Chondrocyte (in vitro differentiated cells): Measurements from ENCODE around the gene CIDEA. TPM values are rescaled to one million over a fixed set of nuclear protein-coding genes. Genes with fewer than 3 reads are reported as not detected.

Source experiments
- DNase-seq: peaks from one replicate; pipeline ENCODE4 v3.0.0; 2021; ENCODE audit warnings: mixed read lengths, low spot score
- H3K27ac Mint-ChIP-seq: one replicate; pipeline ENCODE4 v1.8.0; 2021; ENCODE audit warnings: mild to moderate bottlenecking, moderate library complexity, mixed read lengths; ENCODE audit not compliant: unreplicated experiment
- H3K27me3 Mint-ChIP-seq: 2 replicates; pipeline ENCODE4 v1.8.0; 2021; ENCODE audit warnings: low read depth, mixed read lengths
- H3K36me3 Mint-ChIP-seq: 2 replicates; pipeline ENCODE4 v1.8.0; 2021; ENCODE audit warnings: low read depth, mixed read lengths
- H3K4me1 Mint-ChIP-seq: 2 replicates; pipeline ENCODE4 v1.8.0; 2021; ENCODE audit warnings: low read depth, mild to moderate bottlenecking, mixed read lengths
- H3K4me3 Mint-ChIP-seq: one replicate; pipeline ENCODE4 v1.8.0; 2021; ENCODE audit warnings: mild to moderate bottlenecking, moderate library complexity, mixed read lengths; ENCODE audit not compliant: unreplicated experiment
- H3K9me3 Mint-ChIP-seq: 2 replicates; pipeline ENCODE4 v1.8.0; 2021; ENCODE audit warnings: low read depth, mixed read lengths
- CTCF ChIP-seq: fragments of 200-600 bp; sonication (generic); IDR thresholded peaks from 2 replicates; pipeline ENCODE4 v1.5.0; 2021; ENCODE audit warnings: antibody characterized with exemption, mild to moderate bottlenecking, moderate library complexity
- total RNA-seq: library from RNA; stranded (reverse); gene quantifications from 3 replicates; pipeline ENCODE4 v1.2.1, GENCODE V29; 2021

Gene CIDEA
- total RNA-seq, 1 donor from 2014 or later: not detected

- peak; percentile 59 for DNase-seq
- TF ChIP-seq CTCF: no peak
- H3K36me3 Mint-ChIP-seq: no peaks in the 10 kb centered on the region
- no peak overlapping the region for H3K27ac Mint-ChIP-seq
- no peaks in the 10 kb centered on the region for H3K9me3 Mint-ChIP-seq
- H3K4me1 Mint-ChIP-seq: peaks cover 20% of the 10 kb centered on the region
- no peaks in the 10 kb centered on the region for H3K27me3 Mint-ChIP-seq
- H3K4me3 Mint-ChIP-seq: no peak overlapping the region
Observed at GRCh38 chr18:12291161-12291560, 37.0 kb downstream of the CIDEA start.

- Mint-ChIP-seq H3K9me3 (no peaks in the 10 kb centered on the region), H3K4me1 (peaks cover 25% of the 10 kb centered on the region), H3K36me3 (no peaks in the 10 kb centered on the region), H3K27ac (no peak overlapping the region), H3K4me3 (no peak overlapping the region), H3K27me3 (no peaks in the 10 kb centered on the region)
- TF ChIP-seq CTCF: no peak
- peak; percentile 37 for DNase-seq
Observed at GRCh38 chr18:12291690-12292089, 37.5 kb downstream of the CIDEA start.

GRCh38 chr18:12293831-12294230 lies 39.7 kb downstream of the CIDEA start:
- no peak for TF ChIP-seq CTCF
- Mint-ChIP-seq H3K27me3 (no peaks in the 10 kb centered on the region), H3K27ac (no peak overlapping the region), H3K4me1 (peaks cover 16% of the 10 kb centered on the region), H3K9me3 (no peaks in the 10 kb centered on the region), H3K4me3 (no peak overlapping the region), H3K36me3 (no peaks in the 10 kb centered on the region)
- DNase-seq: peak; percentile 69

GRCh38 chr18:12295389-12296086 lies 41.4 kb downstream of the CIDEA start:
- Mint-ChIP-seq H3K27me3 (no peaks in the 10 kb centered on the region), H3K36me3 (no peaks in the 10 kb centered on the region), H3K4me3 (no peak overlapping the region), H3K4me1 (peaks cover 11% of the 10 kb centered on the region), H3K9me3 (no peaks in the 10 kb centered on the region), H3K27ac (no peak overlapping the region)
- DNase-seq: peak; percentile 62
- no peak for TF ChIP-seq CTCF

- no peak for TF ChIP-seq CTCF
- no peak overlapping the region for H3K4me3 Mint-ChIP-seq
- H3K9me3 Mint-ChIP-seq: no peaks in the 10 kb centered on the region
- peak overlapping the region; percentile 27 for H3K27ac Mint-ChIP-seq
- H3K36me3 Mint-ChIP-seq: no peaks in the 10 kb centered on the region
- H3K27me3 Mint-ChIP-seq: no peaks in the 10 kb centered on the region
- DNase-seq: no peak
- H3K4me1 Mint-ChIP-seq: peaks cover 11% of the 10 kb centered on the region
Observed at GRCh38 chr18:12296087-12296403, 41.9 kb downstream of the CIDEA start.
